Mesendoderm (in vitro differentiated cells): ENCODE results near the gene CARD19.

Experiments used
- DNase-seq: peaks from one replicate; pipeline ENCODE4 v3.0.0; 2013
- H2AK5ac ChIP-seq: 2 replicates; pipeline ENCODE4 v1.6.1; 2013; ENCODE audit warnings: low read length, inconsistent platforms
- H2BK120ac ChIP-seq: 2 replicates; pipeline ENCODE4 v1.6.1; 2013; ENCODE audit warnings: low read depth, mild to moderate bottlenecking, low read length, moderate library complexity, mixed read lengths
- H2BK15ac ChIP-seq: replicated peaks from 2 replicates; pipeline ENCODE4 v1.6.1; 2013; ENCODE audit warnings: low read depth, mild to moderate bottlenecking, moderate library complexity
- H2BK5ac ChIP-seq: 2 replicates; pipeline ENCODE4 v1.6.1; 2013; ENCODE audit warnings: low read length, inconsistent platforms
- H3K18ac ChIP-seq: 2 replicates; pipeline ENCODE4 v1.6.1; 2013; ENCODE audit warnings: mild to moderate bottlenecking, low read length, mixed read lengths
- H3K23ac ChIP-seq: one replicate; pipeline ENCODE4 v1.6.1; 2013; ENCODE audit warnings: low read length
- H3K27ac ChIP-seq: 2 replicates; pipeline ENCODE4 v1.5.1; 2013; ENCODE audit warnings: low read depth, mild to moderate bottlenecking, inconsistent platforms, low read length, moderate library complexity
- H3K27me3 ChIP-seq: 2 replicates; pipeline ENCODE4 v1.6.1; 2013; ENCODE audit warnings: low read length, control low read depth, mild to moderate bottlenecking, inconsistent platforms; ENCODE audit not compliant: insufficient read depth, poor library complexity
- H3K36me3 ChIP-seq: 2 replicates; pipeline ENCODE4 v1.6.1; 2013; ENCODE audit warnings: low read length, inconsistent platforms; ENCODE audit not compliant: control insufficient read depth, insufficient read depth
- H3K4ac ChIP-seq: one replicate; pipeline ENCODE4 v1.6.1; 2013; ENCODE audit warnings: low read depth, mild to moderate bottlenecking, low read length, moderate library complexity
- H3K4me1 ChIP-seq: 2 replicates; pipeline ENCODE4 v1.6.1; 2013; ENCODE audit warnings: low read depth, low read length, inconsistent platforms; ENCODE audit not compliant: control insufficient read depth
- H3K4me2 ChIP-seq: 2 replicates; pipeline ENCODE4 v1.6.1; 2013; ENCODE audit warnings: low read length
- H3K4me3 ChIP-seq: 2 replicates; pipeline ENCODE4 v1.5.1; 2013; ENCODE audit warnings: mild to moderate bottlenecking, low read length
- H3K56ac ChIP-seq: one replicate; pipeline ENCODE4 v1.6.1; 2013; ENCODE audit warnings: low read length
- H3K79me1 ChIP-seq: 2 replicates; pipeline ENCODE4 v1.6.1; 2013; ENCODE audit warnings: low read length, inconsistent platforms
- H3K79me2 ChIP-seq: 2 replicates; pipeline ENCODE4 v1.6.1; 2013; ENCODE audit warnings: mild to moderate bottlenecking, low read length; ENCODE audit not compliant: control insufficient read depth, insufficient read depth
- H3K9ac ChIP-seq: 2 replicates; pipeline ENCODE4 v1.6.1; 2013; ENCODE audit warnings: low read length, inconsistent platforms
- H4K5ac ChIP-seq: one replicate; pipeline ENCODE4 v1.6.1; 2013; ENCODE audit warnings: low read length
- H4K8ac ChIP-seq: one replicate; pipeline ENCODE4 v1.6.1; 2013; ENCODE audit warnings: low read depth, mild to moderate bottlenecking, control low read depth, low read length, moderate library complexity
- WGBS: extraction: QIAGEN DNeasy Blood & Tissue Kit; methylation state at CpG from one replicate; pipeline ENCODE4 v1.1.7; 2013; ENCODE audit warnings: low lambda C conversion rate, missing lambda C conversion rate; ENCODE audit not compliant: insufficient coverage; ENCODE audit errors: extremely low coverage; 5-methylcytosine and 5-hydroxymethylcytosine counted together

Gene CARD19

DNA sequence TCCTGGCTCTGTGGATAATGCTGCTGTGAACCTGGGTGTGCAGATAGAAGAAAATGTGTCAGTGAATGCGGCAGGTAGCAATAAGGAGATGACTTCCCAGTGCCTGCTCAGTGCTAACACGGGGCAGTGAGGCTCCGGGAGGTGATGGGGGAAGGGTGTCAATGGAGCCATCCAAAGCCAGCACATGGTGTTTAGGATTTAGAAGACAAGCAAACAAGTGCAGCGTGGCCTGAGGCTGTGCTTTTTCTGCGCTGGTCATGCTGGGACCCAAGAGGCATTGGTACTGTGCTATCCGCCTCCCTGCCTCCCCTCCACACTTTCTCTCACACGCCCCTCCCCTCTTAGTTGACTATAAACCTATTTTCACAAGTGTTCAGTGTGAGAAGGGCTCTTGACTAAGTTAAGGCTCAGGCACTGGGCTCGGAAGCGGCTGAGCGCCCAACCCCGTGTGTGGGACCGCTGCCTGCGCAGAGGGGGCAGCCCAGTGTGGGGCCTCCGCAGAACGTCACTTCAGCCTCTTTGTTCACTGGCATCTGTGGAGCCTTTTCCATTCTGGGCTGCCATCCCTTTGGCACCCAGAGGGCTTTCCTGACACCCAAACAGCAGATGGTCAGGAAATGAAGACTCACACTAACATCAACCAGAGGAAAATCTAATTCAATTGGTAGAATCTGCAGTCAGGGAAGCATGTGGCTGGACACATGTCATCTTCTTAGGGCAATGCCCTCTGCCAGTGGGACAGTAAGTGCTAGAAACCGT lies 59.9 kb downstream of the CARD19 start:
- Histone ChIP-seq H3K23ac (no peak overlapping the region), H3K18ac (no peak overlapping the region), H3K4me1 (no peaks in the 10 kb centered on the region), H2BK5ac (no peak overlapping the region), H3K79me2 (no peaks in the 10 kb centered on the region), H3K36me3 (no peaks in the 10 kb centered on the region), H3K9ac (no peak overlapping the region), H2BK15ac (no peak overlapping the region), H4K8ac (no peak overlapping the region), H2BK120ac (no peak overlapping the region), H4K5ac (no peak overlapping the region), H3K27me3 (no peaks in the 10 kb centered on the region), H2AK5ac (no peak overlapping the region), H3K4me2 (no peak overlapping the region), H3K4ac (no peak overlapping the region), H3K56ac (no peak overlapping the region), H3K4me3 (no peak overlapping the region), H3K79me1 (no peaks in the 10 kb centered on the region), H3K27ac (no peak overlapping the region)
- no CpG with 5 or more reads among the region's 16 CpGs for WGBS
- no peak for DNase-seq

DNA sequence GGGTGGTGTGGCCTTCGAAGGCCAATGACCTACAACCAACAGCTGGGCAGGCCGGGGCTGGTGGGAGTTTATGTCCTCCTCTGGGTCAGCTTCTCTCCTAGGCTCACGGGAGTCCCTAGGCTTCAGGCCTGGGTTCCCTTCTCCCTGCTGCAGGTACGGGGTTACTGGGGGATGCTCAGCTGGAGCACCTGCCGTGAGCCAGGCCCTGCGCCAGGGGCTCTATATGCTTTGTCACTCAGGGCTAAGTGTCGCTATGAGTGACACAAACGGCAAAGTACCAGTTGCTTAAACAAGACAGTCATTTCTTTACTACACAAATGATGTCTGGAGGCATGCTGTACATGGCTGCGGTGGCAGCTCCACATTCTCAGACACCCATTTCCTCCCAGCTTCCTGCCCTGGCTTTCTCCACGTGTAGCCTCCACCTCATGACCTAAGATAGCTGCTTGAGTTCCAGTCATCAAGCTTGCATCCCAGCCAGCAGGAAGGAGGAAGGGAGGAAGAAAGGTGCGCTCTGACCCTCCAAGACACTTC lies 60.5 kb downstream of the CARD19 start:
- H3K4me1 ChIP-seq: no peaks in the 10 kb centered on the region
- no peak overlapping the region for H2AK5ac ChIP-seq
- WGBS: no CpG with 5 or more reads among the region's 11 CpGs
- H3K27ac ChIP-seq: no peak overlapping the region
- H2BK5ac ChIP-seq: no peak overlapping the region
- no peak for DNase-seq
- no peak overlapping the region for H2BK15ac ChIP-seq
- H3K9ac ChIP-seq: no peak overlapping the region
- no peak overlapping the region for H3K56ac ChIP-seq
- no peak overlapping the region for H3K23ac ChIP-seq
- H4K8ac ChIP-seq: no peak overlapping the region
- no peaks in the 10 kb centered on the region for H3K79me1 ChIP-seq
- H3K18ac ChIP-seq: no peak overlapping the region
- no peaks in the 10 kb centered on the region for H3K79me2 ChIP-seq
- no peak overlapping the region for H4K5ac ChIP-seq
- H3K36me3 ChIP-seq: no peaks in the 10 kb centered on the region
- no peak overlapping the region for H3K4ac ChIP-seq
- H3K27me3 ChIP-seq: no peaks in the 10 kb centered on the region
- no peak overlapping the region for H3K4me3 ChIP-seq
- no peak overlapping the region for H3K4me2 ChIP-seq
- H2BK120ac ChIP-seq: no peak overlapping the region

DNA sequence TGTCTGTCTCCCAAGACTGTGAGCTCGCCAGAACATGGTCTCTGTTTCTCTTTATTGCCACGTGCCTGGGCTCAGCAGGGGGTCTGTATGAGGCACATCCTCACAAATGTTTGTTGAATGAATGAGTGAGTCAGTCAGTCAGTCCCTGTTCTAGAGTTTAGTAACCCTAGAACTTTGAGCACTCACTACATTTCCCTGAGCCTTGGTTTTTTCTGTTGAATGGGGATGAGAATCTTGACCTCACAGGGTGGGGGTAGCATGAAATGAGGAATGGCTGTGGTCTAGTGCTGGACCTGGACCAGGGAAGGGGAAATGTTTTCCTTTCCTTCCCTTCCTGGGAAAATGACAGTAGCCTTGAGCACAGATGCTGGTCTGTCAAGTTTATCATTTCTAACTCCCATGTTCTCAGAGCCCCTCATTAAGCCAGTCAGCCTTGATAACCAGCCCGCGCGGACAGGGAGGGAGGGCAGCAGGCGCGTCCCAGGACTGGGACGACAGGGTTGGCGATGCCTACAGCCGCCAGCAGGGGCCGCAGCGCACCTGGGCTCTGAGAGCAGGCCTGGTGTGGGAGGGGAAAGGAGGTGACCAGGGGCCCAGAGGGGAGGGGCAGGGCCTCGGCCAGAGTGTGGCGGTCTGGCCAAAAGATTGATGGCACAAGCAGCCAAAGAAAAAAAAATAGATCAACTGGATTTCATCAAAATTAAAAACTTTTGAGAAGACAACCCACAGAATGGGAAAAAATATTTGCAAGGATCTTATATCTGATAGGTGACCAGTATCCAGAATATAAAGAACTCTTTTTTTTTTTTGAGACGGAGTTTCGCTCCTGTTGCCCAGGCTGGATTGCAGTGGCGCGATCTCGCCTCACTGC lies 63.8 kb downstream of the CARD19 start:
- no peak overlapping the region for H4K5ac ChIP-seq
- H3K4me3 ChIP-seq: no peak overlapping the region
- H3K23ac ChIP-seq: no peak overlapping the region
- H3K27me3 ChIP-seq: no peaks in the 10 kb centered on the region
- H3K4me2 ChIP-seq: no peak overlapping the region
- no peak overlapping the region for H2BK5ac ChIP-seq
- no peak overlapping the region for H2BK120ac ChIP-seq
- no peaks in the 10 kb centered on the region for H3K4me1 ChIP-seq
- no peaks in the 10 kb centered on the region for H3K79me2 ChIP-seq
- H3K56ac ChIP-seq: no peak overlapping the region
- no peak overlapping the region for H3K4ac ChIP-seq
- H2BK15ac ChIP-seq: no peak overlapping the region
- peak; percentile 90 for DNase-seq
- H3K18ac ChIP-seq: no peak overlapping the region
- no peak overlapping the region for H3K27ac ChIP-seq
- no peak overlapping the region for H4K8ac ChIP-seq
- H3K9ac ChIP-seq: no peak overlapping the region
- H3K36me3 ChIP-seq: no peaks in the 10 kb centered on the region
- no CpG with 5 or more reads among the region's 19 CpGs for WGBS
- no peaks in the 10 kb centered on the region for H3K79me1 ChIP-seq
- H2AK5ac ChIP-seq: no peak overlapping the region

DNA sequence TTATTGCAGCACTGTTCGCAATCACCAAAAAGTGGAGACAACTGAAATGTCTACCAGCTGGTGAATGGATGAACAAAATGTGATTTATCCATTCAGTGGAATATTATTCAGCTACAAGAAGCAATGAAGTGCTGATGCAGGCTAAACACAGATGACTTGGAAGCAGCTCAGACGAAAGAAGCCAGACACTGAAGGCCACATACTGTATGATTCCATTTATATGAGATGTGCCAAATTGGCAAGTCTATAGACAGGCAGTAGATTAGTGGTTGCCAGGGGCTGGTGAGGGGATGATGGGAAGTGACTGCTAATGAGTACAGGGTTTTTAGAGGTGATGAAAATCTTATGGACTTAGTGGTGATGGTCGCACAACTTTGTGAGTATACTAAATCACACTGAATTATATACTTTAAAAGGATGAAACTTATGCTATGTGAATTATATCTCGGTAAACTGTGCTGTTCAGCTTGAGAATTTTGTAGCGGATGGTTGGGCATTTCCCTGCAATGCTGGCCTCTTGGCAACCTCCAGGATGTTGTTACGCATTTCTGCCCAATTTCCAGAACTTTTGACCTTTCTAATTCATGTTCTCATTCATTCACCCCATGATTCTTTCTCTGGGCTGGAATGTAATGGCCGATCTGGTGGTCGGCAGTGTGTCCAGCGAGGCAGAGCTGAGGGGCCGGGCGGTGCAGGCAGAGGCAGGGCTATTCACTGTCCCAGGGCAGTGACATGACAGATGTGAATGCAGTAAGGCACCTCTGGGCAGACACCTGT lies 66.0 kb downstream of the CARD19 start:
- H3K9ac ChIP-seq: no peak overlapping the region
- no CpG with 5 or more reads among the region's 11 CpGs for WGBS

More for the DNA sequence above, 66.0 kb downstream of the CARD19 start:
- H4K5ac ChIP-seq: no peak overlapping the region
- H3K27me3 ChIP-seq: no peaks in the 10 kb centered on the region
- no peaks in the 10 kb centered on the region for H3K79me1 ChIP-seq
- H3K56ac ChIP-seq: no peak overlapping the region
- H2BK120ac ChIP-seq: no peak overlapping the region
- H3K79me2 ChIP-seq: no peaks in the 10 kb centered on the region
- H2BK15ac ChIP-seq: no peak overlapping the region
- no peak overlapping the region for H2AK5ac ChIP-seq
- H3K4ac ChIP-seq: no peak overlapping the region
- no peak overlapping the region for H3K23ac ChIP-seq
- no peak overlapping the region for H3K4me3 ChIP-seq
- H3K4me2 ChIP-seq: no peak overlapping the region
- DNase-seq: no peak
- no peaks in the 10 kb centered on the region for H3K4me1 ChIP-seq
- no peak overlapping the region for H2BK5ac ChIP-seq
- H3K36me3 ChIP-seq: no peaks in the 10 kb centered on the region
- no peak overlapping the region for H4K8ac ChIP-seq
- H3K27ac ChIP-seq: no peak overlapping the region
- H3K18ac ChIP-seq: no peak overlapping the region
